GM12873 (cell line): ENCODE measurements around the gene CAD.

Experiments used
- CTCF ChIP-seq: IDR thresholded peaks from 2 replicates; pipeline ENCODE4 v1.5.1; 2012; ENCODE audit warnings: low read depth, mild to moderate bottlenecking, moderate library complexity, low read length, control low read depth; ENCODE audit not compliant: insufficient read depth; ENCODE audit errors: missing control alignments

Gene CAD

GRCh38 chr2:27204566-27204965, 12.6 kb upstream of the CAD start:
- TF ChIP-seq CTCF = no peak

DNA sequence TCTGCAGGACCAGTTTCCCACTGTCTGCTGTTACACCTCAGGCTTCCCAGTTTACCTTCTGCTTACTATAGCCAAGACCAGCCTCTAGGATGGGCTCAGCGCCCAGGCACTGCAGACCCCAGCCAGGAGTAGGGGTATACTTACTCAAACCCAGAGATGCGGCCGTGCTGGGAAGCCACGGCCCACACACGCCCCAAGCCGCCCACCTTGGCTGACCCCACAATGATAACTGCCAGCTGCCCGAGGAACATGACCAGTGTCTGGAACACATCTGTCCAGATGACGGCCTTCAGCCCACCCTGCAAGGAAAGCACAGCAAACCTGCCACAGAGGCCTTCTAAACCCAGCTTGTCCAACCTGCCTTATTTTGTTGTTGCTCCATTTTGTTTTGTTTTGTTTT, 12.0 kb upstream of the CAD start:
- TF ChIP-seq CTCF = no peak

- no peak for TF ChIP-seq CTCF
Observed at GRCh38 chr2:27206346-27206745, 10.8 kb upstream of the CAD start.

GRCh38 chr2:27208486-27209050, 8.6 kb upstream of the CAD start:
- TF ChIP-seq CTCF = no peak

DNA sequence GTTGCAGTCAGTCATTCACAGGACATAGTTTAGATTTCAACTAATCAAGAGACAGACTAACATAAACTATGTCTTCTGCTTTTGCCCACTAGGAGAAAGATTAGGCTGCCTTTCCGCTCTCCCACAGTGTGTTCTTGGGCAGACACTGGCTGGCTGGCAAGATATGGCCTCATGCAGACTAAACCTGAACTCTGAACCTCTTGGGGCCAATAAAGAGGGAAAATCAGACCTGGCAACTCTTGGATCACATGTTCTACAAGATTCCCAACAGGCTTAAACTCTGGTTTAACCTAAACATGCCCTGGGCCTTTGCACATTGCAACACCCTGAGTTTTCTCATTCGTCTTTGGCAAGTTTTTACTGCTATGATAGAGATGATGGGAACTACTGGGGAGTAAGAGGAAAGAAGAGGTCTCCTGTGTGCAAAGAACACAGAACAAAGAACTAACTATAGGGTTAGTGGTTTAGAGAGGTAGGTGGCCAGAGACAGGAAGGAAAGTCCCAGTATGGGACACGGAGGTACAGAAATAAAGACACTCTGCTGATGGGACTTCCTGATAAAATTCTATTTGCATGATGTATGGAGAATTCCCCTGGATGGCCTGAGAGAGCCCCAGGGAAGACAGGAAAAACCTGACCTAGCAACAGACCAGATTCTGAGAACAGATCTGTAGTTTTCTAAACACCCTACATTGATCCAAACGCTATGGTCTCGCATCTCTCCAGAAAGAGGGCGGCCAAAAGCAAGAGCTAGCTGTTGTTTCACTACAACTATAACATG, 7.4 kb upstream of the CAD start:
- no peak for TF ChIP-seq CTCF

DNA sequence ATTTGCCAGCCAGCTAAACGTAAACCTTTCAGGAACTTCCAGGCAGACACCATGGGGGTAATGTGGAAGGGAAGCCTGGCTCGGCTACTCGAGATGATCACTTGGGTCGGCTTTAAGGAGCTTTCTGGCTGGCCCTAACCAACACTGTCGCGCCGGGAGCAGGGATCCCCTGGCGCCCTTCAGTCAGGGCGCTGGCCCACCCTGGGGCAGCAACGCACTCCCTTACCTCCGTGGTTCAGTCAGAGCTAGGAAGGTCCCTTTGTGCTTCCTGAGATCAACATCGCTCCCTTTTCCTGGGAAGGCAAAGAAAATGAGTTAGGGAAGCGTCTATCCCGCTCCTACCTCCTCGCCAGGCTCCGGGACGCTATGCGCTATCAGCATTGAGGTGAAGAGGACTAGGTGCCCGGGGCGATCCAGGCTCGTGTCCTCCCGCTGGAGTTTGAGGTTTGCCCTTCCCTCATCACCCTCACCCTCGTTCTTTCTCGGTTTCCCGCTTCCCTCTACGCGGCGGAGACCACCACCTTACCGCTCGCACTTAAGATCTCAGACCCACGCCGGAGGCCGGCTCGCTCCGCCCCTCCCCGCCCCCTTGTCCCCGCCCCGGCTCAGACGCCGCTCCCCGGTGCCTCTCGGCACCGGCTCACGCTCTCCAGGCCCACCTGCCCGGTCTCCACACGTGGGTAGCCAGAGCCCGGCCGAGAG, 5.8 kb upstream of the CAD start:
- TF ChIP-seq CTCF = no peak

DNA sequence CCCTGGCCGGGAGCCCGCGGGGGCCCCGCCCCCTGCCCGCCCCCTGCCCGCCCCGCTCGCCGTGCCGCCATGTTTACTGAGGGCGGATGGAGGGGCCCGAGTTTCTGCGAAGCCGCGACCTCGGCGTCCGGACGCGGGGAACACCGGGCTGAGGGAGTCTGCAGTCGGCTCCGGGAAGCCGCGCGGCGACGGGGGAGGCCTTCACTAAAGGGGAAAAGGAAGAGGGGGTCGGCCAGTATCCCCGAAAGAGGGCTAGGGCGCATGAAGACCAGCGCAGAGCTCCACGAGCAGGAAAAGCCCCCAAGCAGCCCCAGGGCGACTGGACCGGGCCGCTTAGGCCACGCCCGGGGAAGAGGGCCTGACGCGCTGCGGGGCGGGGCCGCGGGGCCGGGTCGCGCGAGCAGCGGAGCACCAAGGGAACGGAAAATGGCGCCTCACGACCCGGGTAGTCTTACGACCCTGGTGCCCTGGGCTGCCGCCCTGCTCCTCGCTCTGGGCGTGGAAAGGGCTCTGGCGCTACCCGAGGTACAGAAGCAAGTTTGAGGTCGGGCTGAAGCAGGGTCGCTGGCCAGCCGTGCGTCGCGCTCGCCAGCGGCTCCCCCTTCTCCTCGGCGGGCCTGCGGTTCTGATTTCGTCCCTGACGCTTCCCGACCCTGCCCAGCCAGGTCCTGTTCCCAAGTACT, 5.1 kb upstream of the CAD start, which contains the start of the genes ATRAID and SLC5A6:
Gene ATRAID (plus strand): TSS at position 99 of the 683 bp plus-strand sequence. CDS start 328 bp downstream, at position 427.
Gene SLC5A6 (minus strand): TSS at position 326 of the 683 bp plus-strand sequence. CDS start 4,618 bp downstream, outside the sequence.
- no peak for TF ChIP-seq CTCF
